Measurements from ENCODE around the gene GPR42. TPM values are rescaled to one million over a fixed set of nuclear protein-coding genes. Genes with fewer than 3 reads are reported as not detected.

Gene GPR42
- total RNA-seq, 1 experiment from 2014 or later: not detected

DNA sequence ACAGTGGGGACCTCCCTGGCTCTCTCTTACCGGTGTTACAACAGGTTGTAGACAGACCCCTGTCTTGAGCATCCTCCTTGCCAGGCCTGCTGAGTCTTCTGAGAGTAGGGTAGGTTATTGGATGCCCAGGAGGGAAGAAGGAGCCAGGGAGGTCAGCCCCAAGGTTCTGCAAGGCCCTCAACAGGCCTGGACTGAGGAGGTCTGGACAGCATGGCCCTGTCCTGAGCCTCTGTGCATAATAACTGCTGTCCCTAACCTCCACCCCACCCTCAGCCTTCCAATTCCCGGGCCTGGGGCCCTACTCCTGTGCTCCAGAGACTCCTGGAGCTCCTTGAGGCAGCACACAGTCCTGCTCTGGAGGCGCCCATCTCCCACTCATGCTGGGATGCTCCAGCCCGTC, 41.5 kb upstream of the GPR42 start (continued):
- TF ChIP-seq, protein P1, sequence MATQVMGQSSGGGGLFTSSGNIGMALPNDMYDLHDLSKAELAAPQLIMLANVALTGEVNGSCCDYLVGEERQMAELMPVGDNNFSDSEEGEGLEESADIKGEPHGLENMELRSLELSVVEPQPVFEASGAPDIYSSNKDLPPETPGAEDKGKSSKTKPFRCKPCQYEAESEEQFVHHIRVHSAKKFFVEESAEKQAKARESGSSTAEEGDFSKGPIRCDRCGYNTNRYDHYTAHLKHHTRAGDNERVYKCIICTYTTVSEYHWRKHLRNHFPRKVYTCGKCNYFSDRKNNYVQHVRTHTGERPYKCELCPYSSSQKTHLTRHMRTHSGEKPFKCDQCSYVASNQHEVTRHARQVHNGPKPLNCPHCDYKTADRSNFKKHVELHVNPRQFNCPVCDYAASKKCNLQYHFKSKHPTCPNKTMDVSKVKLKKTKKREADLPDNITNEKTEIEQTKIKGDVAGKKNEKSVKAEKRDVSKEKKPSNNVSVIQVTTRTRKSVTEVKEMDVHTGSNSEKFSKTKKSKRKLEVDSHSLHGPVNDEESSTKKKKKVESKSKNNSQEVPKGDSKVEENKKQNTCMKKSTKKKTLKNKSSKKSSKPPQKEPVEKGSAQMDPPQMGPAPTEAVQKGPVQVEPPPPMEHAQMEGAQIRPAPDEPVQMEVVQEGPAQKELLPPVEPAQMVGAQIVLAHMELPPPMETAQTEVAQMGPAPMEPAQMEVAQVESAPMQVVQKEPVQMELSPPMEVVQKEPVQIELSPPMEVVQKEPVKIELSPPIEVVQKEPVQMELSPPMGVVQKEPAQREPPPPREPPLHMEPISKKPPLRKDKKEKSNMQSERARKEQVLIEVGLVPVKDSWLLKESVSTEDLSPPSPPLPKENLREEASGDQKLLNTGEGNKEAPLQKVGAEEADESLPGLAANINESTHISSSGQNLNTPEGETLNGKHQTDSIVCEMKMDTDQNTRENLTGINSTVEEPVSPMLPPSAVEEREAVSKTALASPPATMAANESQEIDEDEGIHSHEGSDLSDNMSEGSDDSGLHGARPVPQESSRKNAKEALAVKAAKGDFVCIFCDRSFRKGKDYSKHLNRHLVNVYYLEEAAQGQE (IDR thresholded peaks at IDR 0.05; ENCODE audit: low read depth): no peak
- TF ChIP-seq, protein P2, sequence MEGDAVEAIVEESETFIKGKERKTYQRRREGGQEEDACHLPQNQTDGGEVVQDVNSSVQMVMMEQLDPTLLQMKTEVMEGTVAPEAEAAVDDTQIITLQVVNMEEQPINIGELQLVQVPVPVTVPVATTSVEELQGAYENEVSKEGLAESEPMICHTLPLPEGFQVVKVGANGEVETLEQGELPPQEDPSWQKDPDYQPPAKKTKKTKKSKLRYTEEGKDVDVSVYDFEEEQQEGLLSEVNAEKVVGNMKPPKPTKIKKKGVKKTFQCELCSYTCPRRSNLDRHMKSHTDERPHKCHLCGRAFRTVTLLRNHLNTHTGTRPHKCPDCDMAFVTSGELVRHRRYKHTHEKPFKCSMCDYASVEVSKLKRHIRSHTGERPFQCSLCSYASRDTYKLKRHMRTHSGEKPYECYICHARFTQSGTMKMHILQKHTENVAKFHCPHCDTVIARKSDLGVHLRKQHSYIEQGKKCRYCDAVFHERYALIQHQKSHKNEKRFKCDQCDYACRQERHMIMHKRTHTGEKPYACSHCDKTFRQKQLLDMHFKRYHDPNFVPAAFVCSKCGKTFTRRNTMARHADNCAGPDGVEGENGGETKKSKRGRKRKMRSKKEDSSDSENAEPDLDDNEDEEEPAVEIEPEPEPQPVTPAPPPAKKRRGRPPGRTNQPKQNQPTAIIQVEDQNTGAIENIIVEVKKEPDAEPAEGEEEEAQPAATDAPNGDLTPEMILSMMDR (IDR thresholded peaks at IDR 0.05 in 2 of 3, conservative IDR thresholded peaks at IDR 0.05 in 1 of 3; ENCODE audit: borderline replicate concordance in 1 of 3, insufficient read depth in 1 of 3, low read depth in 2 of 3, low read length in 2 of 3): no peak
- TF ChIP-seq SIN3A (IDR thresholded peaks at IDR 0.05; ENCODE audit: low read depth) (no peak), ELF1 (IDR thresholded peaks at IDR 0.05; ENCODE audit: borderline replicate concordance, low read depth) (no peak), EZH2phosphoT487 (IDR thresholded peaks at IDR 0.05; ENCODE audit: borderline replicate concordance) (no peak), ZNF274 (IDR thresholded peaks at IDR 0.05; ENCODE audit: low read depth, low read length) (no peak)

DNA sequence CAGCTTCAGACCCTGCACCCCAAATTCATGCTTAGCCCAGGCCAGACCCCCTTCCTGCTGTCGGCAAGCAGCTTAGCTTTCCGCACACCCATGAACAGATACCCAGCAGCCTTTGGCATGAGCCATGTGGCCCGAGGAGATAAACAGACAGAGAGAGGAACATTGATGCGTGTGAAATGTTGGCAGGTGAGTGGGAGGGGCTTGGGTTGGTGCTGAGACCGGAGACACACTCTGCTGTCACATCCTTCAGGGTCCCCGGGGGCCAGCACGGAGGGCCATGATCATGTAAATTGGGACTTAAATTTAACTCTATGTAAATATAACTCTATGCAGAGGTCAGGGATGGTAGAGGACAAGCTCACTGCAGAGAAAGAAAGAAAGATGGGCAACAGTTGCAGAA, 40.4 kb upstream of the GPR42 start:
- H3K9ac ChIP-seq (ENCODE audit: low read length): no peak overlapping the region
- no peaks in the 10 kb centered on the region for H3K36me3 ChIP-seq (ENCODE audit: control insufficient read depth in 1 of 2, insufficient read depth in 2 of 2, low read length in 2 of 2)
- H3K4me3 ChIP-seq (replicated peaks in 1 of 2; ENCODE audit: low read depth in 1 of 2, low read length in 2 of 2): no peak overlapping the region
- TF ChIP-seq POLR2AphosphoS5 (IDR thresholded peaks at IDR 0.05; ENCODE audit: low read depth, low read length): no peak
- ChIA-PET POLR2A (no interaction called here), CTCF (no interaction called here), RAD21 (ENCODE audit: low non-redundant PET in 1 of 2, low total read pairs in 2 of 2, uncharacterized antibody in 2 of 2, unreplicated experiment in 2 of 2) (no interaction called here)
- ATAC-seq: no peak
- H2AFZ ChIP-seq (ENCODE audit: low read depth, low read length, poor library complexity, severe bottlenecking): no peak overlapping the region
- H3K27ac ChIP-seq (ENCODE audit: low read depth, low read length): no peak overlapping the region
- H3K79me2 ChIP-seq (ENCODE audit: insufficient read depth, low read length): no peaks in the 10 kb centered on the region
- H3K4me2 ChIP-seq (ENCODE audit: low read length): no peak overlapping the region
- intact Hi-C loops (cut with micrococcal nuclease): no loop called here
- H3K9me2 ChIP-seq (ENCODE audit: insufficient read depth): no peaks in the 10 kb centered on the region
- DNase-seq (ENCODE audit: low read depth, low spot score): no peak
- H3K27me3 ChIP-seq (ENCODE audit: insufficient read depth, low read length): no peaks in the 10 kb centered on the region
- BruUV-seq (replicated peaks): no TSS peak
- H3K9me3 ChIP-seq (ENCODE audit: control insufficient read depth in 1 of 2, insufficient read depth in 1 of 2, low read depth in 1 of 2, low read length in 2 of 2): no peaks in the 10 kb centered on the region
- H3K4me1 ChIP-seq (ENCODE audit: control insufficient read depth in 1 of 2, insufficient read depth in 2 of 2, low read length in 2 of 2): 0 out of 4 replicates have a peak, but pooled peaks cover 0 to 2% of the 10 kb centered on the region in 2 experiments
- no peaks in the 10 kb centered on the region for H4K20me1 ChIP-seq (ENCODE audit: insufficient read depth)
